Measurements from ENCODE around the gene SHISA6. TPM values are rescaled to one million over a fixed set of nuclear protein-coding genes. Genes with fewer than 3 reads are reported as not detected.

The SHISA6 gene
- polyA plus RNA-seq, 1 of the 3 experiments (the other 2 are of a cell fraction): not detected

GRCh38 chr17:11304568-11304967, 63.6 kb downstream of the SHISA6 start:
- no peak for DNase-seq
- Histone ChIP-seq H4K20me1 (ENCODE audit: insufficient read depth) (no peaks in the 10 kb centered on the region), H3K9ac (no peak overlapping the region), H2AFZ (ENCODE audit: low read depth) (no peak overlapping the region), H3K36me3 (replicated peaks in 1 of 2; ENCODE audit: control insufficient read depth in 1 of 2, insufficient read depth in 2 of 2, low read length in 1 of 2) (no peaks in the 10 kb centered on the region), H3K9me3 (no peaks in the 10 kb centered on the region), H3K9me2 (no peaks in the 10 kb centered on the region), H3K4me3 (ENCODE audit: low read depth in 2 of 2, low read length in 1 of 2) (no peak overlapping the region), H3K27ac (ENCODE audit: low read depth in 2 of 2, low read length in 1 of 2) (no peak overlapping the region), H3K4me1 (ENCODE audit: control insufficient read depth in 1 of 2, insufficient read depth in 2 of 2, low read depth in 1 of 2, low read length in 1 of 2) (no peaks in the 10 kb centered on the region), H3K79me2 (ENCODE audit: insufficient read depth) (no peaks in the 10 kb centered on the region), H3K4me2 (no peak overlapping the region), H3F3A (replicated peaks; ENCODE audit: insufficient read depth) (no peaks in the 10 kb centered on the region), H3K27me3 (ENCODE audit: insufficient read depth) (no peaks in the 10 kb centered on the region)
- WGBS (ENCODE audit: low lambda C conversion rate): 21% methylated on average over 6 of the region's 7 CpGs
- CTCF ChIA-PET: interaction anchor here (1.6 kb wide), 1 partner anchor 10 kb away, joined by 4 read pairs; no protein-coding TSS in a partner anchor
- POLR2A ChIA-PET: no interaction called here
- TF ChIP-seq FOSL2 (IDR thresholded peaks at IDR 0.05; ENCODE audit: borderline replicate concordance, low read depth) (no peak), RCOR1 (IDR thresholded peaks at IDR 0.05; ENCODE audit: low read length) (no peak)
- TF ChIP-seq, protein P1, sequence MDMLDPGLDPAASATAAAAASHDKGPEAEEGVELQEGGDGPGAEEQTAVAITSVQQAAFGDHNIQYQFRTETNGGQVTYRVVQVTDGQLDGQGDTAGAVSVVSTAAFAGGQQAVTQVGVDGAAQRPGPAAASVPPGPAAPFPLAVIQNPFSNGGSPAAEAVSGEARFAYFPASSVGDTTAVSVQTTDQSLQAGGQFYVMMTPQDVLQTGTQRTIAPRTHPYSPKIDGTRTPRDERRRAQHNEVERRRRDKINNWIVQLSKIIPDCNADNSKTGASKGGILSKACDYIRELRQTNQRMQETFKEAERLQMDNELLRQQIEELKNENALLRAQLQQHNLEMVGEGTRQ (IDR thresholded peaks at IDR 0.05; ENCODE audit: borderline replicate concordance, low read depth, low read length): no peak

DNA sequence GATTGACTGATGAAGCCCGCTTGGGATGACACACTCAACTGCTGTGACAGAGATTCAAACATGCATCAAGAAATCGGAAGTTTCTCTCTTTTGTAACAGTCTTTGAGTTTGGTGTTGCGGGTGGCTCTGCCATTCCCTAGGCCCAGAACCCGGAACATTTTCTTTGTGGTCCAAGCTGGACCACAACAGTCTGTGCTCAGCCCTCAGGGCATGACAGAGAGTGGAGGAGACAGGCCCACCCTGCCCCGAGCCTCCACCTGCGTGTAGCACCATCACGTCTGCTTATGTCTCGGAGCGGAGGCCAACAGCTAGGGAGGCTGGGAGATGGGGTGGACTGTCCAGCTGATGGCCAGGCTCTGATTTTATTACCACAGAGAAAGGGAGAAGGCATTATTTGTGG, 64.5 kb downstream of the SHISA6 start:
- TF ChIP-seq, protein P1 (IDR thresholded peaks at IDR 0.05; ENCODE audit: borderline replicate concordance, low read depth, low read length): no peak
- TF ChIP-seq, protein P2, sequence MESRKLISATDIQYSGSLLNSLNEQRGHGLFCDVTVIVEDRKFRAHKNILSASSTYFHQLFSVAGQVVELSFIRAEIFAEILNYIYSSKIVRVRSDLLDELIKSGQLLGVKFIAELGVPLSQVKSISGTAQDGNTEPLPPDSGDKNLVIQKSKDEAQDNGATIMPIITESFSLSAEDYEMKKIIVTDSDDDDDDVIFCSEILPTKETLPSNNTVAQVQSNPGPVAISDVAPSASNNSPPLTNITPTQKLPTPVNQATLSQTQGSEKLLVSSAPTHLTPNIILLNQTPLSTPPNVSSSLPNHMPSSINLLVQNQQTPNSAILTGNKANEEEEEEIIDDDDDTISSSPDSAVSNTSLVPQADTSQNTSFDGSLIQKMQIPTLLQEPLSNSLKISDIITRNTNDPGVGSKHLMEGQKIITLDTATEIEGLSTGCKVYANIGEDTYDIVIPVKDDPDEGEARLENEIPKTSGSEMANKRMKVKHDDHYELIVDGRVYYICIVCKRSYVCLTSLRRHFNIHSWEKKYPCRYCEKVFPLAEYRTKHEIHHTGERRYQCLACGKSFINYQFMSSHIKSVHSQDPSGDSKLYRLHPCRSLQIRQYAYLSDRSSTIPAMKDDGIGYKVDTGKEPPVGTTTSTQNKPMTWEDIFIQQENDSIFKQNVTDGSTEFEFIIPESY (IDR thresholded peaks at IDR 0.05; ENCODE audit: borderline replicate concordance, low read depth): no peak
- TF ChIP-seq JUND (IDR thresholded peaks at IDR 0.05): no peak
- TF ChIP-seq FOXJ3 (CRISPR knock-in tag; IDR thresholded peaks at IDR 0.05): no peak
- POLR2A ChIA-PET: no interaction called here
- CTCF ChIA-PET: no interaction called here

DNA sequence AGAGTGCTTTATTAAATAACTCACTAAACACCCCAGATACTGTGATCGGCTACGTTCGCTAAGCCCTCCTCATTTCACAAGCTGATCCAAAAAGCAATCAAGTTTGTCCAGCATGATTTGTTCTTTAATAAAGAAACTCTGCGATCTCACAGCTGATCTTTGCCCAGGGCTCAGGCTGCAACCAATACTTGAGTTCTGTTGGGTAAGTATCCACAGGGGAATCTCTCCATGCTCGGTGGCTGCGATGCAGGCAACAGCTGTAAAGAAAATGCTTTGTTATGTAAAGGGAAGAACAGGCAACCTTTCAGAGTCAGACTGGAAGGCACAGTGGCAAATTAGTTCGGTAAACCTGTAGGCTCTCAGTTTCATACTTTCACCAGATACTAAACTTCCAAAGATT, 67.5 kb downstream of the SHISA6 start:
- POLR2A ChIA-PET: interaction anchor here (0.6 kb wide), 1 partner anchor 17 kb away, joined by 5 read pairs; no protein-coding TSS in a partner anchor
- Histone ChIP-seq H3K27me3 (ENCODE audit: insufficient read depth) (no peaks in the 10 kb centered on the region), H3K27ac (ENCODE audit: low read depth in 2 of 2, low read length in 1 of 2) (no peak overlapping the region), H3K4me2 (no peak overlapping the region), H3K79me2 (ENCODE audit: insufficient read depth) (no peaks in the 10 kb centered on the region), H3K9me3 (no peaks in the 10 kb centered on the region), H3K4me1 (ENCODE audit: control insufficient read depth in 1 of 2, insufficient read depth in 2 of 2, low read depth in 1 of 2, low read length in 1 of 2) (no peaks in the 10 kb centered on the region), H3F3A (replicated peaks; ENCODE audit: insufficient read depth) (no peaks in the 10 kb centered on the region), H2AFZ (ENCODE audit: low read depth) (no peak overlapping the region), H3K36me3 (replicated peaks in 1 of 2; ENCODE audit: control insufficient read depth in 1 of 2, insufficient read depth in 2 of 2, low read length in 1 of 2) (no peaks in the 10 kb centered on the region), H3K4me3 (ENCODE audit: low read depth in 2 of 2, low read length in 1 of 2) (no peak overlapping the region), H3K9ac (no peak overlapping the region), H4K20me1 (ENCODE audit: insufficient read depth) (no peaks in the 10 kb centered on the region), H3K9me2 (no peaks in the 10 kb centered on the region)
- CTCF ChIA-PET: no interaction called here
- no peak for DNase-seq
- WGBS (ENCODE audit: low lambda C conversion rate): 34% methylated on average over 7 of the region's 7 CpGs
- TF ChIP-seq CHD2 (IDR thresholded peaks at IDR 0.05; ENCODE audit: low read length, partially characterized antibody): no peak
- TF ChIP-seq MEF2A (IDR thresholded peaks at IDR 0.05; ENCODE audit: borderline replicate concordance, low read depth): no peak
- no peak for TF ChIP-seq REST (IDR thresholded peaks at IDR 0.05; ENCODE audit: low read depth, low read length)
- TF ChIP-seq MAX (IDR thresholded peaks at IDR 0.05; ENCODE audit: low read depth): no peak
- TF ChIP-seq FOXJ3 (CRISPR knock-in tag; IDR thresholded peaks at IDR 0.05): no peak
- no peak for TF ChIP-seq TEAD4 (IDR thresholded peaks at IDR 0.05; ENCODE audit: borderline replicate concordance, insufficient read depth)
- TF ChIP-seq, protein P3, sequence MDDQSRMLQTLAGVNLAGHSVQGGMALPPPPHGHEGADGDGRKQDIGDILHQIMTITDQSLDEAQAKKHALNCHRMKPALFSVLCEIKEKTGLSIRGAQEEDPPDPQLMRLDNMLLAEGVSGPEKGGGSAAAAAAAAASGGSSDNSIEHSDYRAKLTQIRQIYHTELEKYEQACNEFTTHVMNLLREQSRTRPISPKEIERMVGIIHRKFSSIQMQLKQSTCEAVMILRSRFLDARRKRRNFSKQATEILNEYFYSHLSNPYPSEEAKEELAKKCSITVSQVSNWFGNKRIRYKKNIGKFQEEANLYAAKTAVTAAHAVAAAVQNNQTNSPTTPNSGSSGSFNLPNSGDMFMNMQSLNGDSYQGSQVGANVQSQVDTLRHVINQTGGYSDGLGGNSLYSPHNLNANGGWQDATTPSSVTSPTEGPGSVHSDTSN (IDR thresholded peaks at IDR 0.05): no peak

More for the DNA sequence above, 64.5 kb downstream of the SHISA6 start:
- Histone ChIP-seq H3K9me3 (no peaks in the 10 kb centered on the region), H3K27me3 (ENCODE audit: insufficient read depth) (no peaks in the 10 kb centered on the region), H3K4me3 (ENCODE audit: low read depth in 2 of 2, low read length in 1 of 2) (no peak overlapping the region), H3F3A (replicated peaks; ENCODE audit: insufficient read depth) (no peaks in the 10 kb centered on the region), H3K4me2 (no peak overlapping the region), H2AFZ (ENCODE audit: low read depth) (no peak overlapping the region), H3K4me1 (ENCODE audit: control insufficient read depth in 1 of 2, insufficient read depth in 2 of 2, low read depth in 1 of 2, low read length in 1 of 2) (no peaks in the 10 kb centered on the region), H3K9me2 (no peaks in the 10 kb centered on the region), H3K27ac (ENCODE audit: low read depth in 2 of 2, low read length in 1 of 2) (no peak overlapping the region), H3K36me3 (replicated peaks in 1 of 2; ENCODE audit: control insufficient read depth in 1 of 2, insufficient read depth in 2 of 2, low read length in 1 of 2) (no peaks in the 10 kb centered on the region), H3K9ac (no peak overlapping the region), H4K20me1 (ENCODE audit: insufficient read depth) (no peaks in the 10 kb centered on the region), H3K79me2 (ENCODE audit: insufficient read depth) (no peaks in the 10 kb centered on the region)
- WGBS (ENCODE audit: low lambda C conversion rate): 45% methylated on average over 5 of the region's 9 CpGs
- no peak for DNase-seq

Data from SK-N-SH (cell line).